Measurements from ENCODE around the gene IBSP.

IBSP gene, protein sequence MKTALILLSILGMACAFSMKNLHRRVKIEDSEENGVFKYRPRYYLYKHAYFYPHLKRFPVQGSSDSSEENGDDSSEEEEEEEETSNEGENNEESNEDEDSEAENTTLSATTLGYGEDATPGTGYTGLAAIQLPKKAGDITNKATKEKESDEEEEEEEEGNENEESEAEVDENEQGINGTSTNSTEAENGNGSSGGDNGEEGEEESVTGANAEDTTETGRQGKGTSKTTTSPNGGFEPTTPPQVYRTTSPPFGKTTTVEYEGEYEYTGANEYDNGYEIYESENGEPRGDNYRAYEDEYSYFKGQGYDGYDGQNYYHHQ

DNA sequence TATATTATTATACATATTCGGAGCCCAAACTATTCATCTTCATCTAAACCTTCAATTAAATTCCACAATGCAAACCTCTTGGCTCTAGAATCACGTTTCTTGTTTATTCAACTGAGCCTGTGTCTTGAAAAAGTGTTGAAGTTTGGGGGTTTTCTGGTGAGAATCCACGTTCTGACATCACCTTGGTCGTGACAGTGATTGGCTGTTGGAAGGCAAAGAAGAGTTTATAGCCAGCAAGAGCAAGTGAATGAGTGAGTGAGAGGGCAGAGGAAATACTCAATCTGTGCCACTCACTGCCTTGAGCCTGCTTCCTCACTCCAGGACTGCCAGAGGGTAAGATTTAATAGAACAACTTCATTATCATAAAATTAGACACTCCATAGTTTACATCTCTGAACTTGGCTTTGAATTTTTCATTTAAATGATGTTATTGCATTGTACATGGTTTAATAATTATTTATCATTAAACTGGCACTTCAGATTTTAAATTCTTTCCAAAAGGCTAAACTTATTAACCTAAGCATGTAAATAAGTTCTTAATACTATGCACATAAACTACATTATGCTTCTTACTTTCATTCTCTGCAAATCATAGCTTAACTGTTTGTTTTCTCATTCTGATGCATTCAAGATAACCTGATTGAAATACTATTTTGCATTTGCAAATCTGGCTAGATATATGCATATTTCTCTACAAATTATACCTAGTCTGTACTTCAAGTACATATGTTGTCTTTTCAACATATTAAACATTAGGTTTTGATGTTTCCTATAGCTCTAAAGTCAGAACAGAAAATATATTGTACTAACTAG, at the start of gene IBSP:
TSS of gene IBSP (plus strand) at position 254 of the 813 bp plus-strand sequence. CDS start 2,808 bp downstream, outside the sequence.
- no peaks in the 10 kb centered on the region for H3K36me3 ChIP-seq (ENCODE audit: control insufficient read depth in 2 of 2, insufficient read depth in 2 of 2, low read length in 2 of 2)
- H3K4me1 ChIP-seq (ENCODE audit: control insufficient read depth in 2 of 2, insufficient read depth in 2 of 2, low read length in 2 of 2) = no peaks in the 10 kb centered on the region
- H3K4me3 ChIP-seq (ENCODE audit: low read length in 2 of 2) = no peak within 1 kb of the TSS
- no peaks in the 10 kb centered on the region for H3K9me3 ChIP-seq (ENCODE audit: control insufficient read depth in 2 of 2, low read length in 2 of 2)
- no peak within 1 kb of the TSS for H3K27ac ChIP-seq (ENCODE audit: low read depth in 2 of 2, low read length in 2 of 2)
- H3K27me3 ChIP-seq (ENCODE audit: control insufficient read depth in 2 of 2, insufficient read depth in 2 of 2, low read length in 2 of 2) = no peaks in the 10 kb centered on the region
- H3K9ac ChIP-seq (ENCODE audit: low read depth in 1 of 2, low read length in 2 of 2) = no peak within 1 kb of the TSS

DNA sequence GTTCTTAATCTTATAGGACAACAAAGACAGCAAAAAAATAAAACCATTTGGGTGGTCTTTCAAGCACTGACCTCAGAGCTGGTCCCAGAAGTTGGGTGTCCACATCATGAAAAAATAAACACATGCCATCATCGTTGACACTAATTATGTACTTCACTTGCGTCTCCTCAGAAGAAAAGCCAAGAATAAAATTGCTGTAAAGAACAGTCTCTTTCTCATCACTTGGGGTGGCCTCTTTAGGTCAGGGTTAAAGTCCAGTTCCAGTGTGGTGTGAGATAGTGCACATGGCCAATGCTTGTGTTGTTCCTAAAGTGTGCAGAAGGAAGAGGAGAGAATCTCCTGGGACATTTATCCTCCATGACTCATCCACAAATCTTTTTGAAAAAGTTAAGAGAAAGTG, 49.5 kb upstream of the IBSP start:
- H3K27ac ChIP-seq (ENCODE audit: low read depth in 2 of 2, low read length in 2 of 2) = no peak overlapping the region

DNA sequence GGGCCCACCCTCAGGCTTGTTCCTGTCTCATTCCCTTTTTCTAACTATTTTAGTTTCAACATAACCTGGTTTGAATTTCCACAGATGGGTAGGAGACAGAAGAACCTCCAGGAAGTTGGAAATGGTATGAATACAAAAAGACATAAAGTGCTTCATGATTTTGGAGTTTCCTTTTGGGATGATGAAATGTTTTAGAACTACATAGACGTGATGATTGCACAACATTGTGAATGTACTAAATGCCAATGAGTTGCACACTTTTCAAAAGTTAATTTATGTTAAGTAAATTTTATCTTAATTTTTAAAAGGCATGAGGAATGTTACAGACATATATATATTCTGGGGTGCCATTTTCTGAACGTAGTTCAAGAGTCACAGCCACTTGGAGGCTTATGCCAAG, 41.1 kb upstream of the IBSP start:
- H3K36me3 ChIP-seq (ENCODE audit: control insufficient read depth in 2 of 2, insufficient read depth in 2 of 2, low read length in 2 of 2) = no peaks in the 10 kb centered on the region
- H3K4me3 ChIP-seq (ENCODE audit: low read length in 2 of 2) = no peak overlapping the region
- no peaks in the 10 kb centered on the region for H3K27me3 ChIP-seq (ENCODE audit: control insufficient read depth in 2 of 2, insufficient read depth in 2 of 2, low read length in 2 of 2)
- H3K4me1 ChIP-seq (ENCODE audit: control insufficient read depth in 2 of 2, insufficient read depth in 2 of 2, low read length in 2 of 2) = no peaks in the 10 kb centered on the region
- no peak overlapping the region for H3K27ac ChIP-seq (ENCODE audit: low read depth in 2 of 2, low read length in 2 of 2)
- H3K9me3 ChIP-seq (ENCODE audit: control insufficient read depth in 2 of 2, low read length in 2 of 2) = no peaks in the 10 kb centered on the region
- H3K9ac ChIP-seq (ENCODE audit: low read depth in 1 of 2, low read length in 2 of 2) = no peak overlapping the region

More for the DNA sequence above, 49.5 kb upstream of the IBSP start:
- Histone ChIP-seq H3K27me3 (ENCODE audit: control insufficient read depth in 2 of 2, insufficient read depth in 2 of 2, low read length in 2 of 2) (no peaks in the 10 kb centered on the region), H3K4me1 (ENCODE audit: control insufficient read depth in 2 of 2, insufficient read depth in 2 of 2, low read length in 2 of 2) (no peaks in the 10 kb centered on the region), H3K4me3 (ENCODE audit: low read length in 2 of 2) (no peak overlapping the region), H3K9me3 (ENCODE audit: control insufficient read depth in 2 of 2, low read length in 2 of 2) (no peaks in the 10 kb centered on the region), H3K36me3 (ENCODE audit: control insufficient read depth in 2 of 2, insufficient read depth in 2 of 2, low read length in 2 of 2) (no peaks in the 10 kb centered on the region), H3K9ac (ENCODE audit: low read depth in 1 of 2, low read length in 2 of 2) (no peak overlapping the region)

DNA sequence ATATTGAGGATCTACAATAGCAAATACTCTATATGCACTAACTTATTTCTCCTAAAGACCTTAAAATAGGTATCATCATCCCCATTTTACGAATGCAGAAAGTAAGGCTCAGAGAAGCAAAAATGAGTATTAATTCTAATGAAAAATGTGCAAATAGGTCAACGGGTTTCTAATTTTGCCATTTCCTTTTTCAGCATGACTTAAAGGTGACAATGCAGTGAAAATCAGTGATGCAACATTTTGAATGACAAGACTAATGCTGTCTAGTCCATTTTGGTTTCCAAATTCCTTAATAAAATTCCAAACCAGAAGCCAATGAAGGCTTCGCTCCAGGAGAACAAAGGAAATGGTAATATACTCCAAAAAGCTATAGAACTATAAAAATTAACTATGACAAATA, 37.0 kb upstream of the IBSP start:
- H3K27ac ChIP-seq (ENCODE audit: low read depth in 2 of 2, low read length in 2 of 2) = no peak overlapping the region
- no peak overlapping the region for H3K4me3 ChIP-seq (ENCODE audit: low read length in 2 of 2)
- H3K9me3 ChIP-seq (ENCODE audit: control insufficient read depth in 2 of 2, low read length in 2 of 2) = no peaks in the 10 kb centered on the region
- H3K4me1 ChIP-seq (ENCODE audit: control insufficient read depth in 2 of 2, insufficient read depth in 2 of 2, low read length in 2 of 2) = no peaks in the 10 kb centered on the region
- H3K27me3 ChIP-seq (ENCODE audit: control insufficient read depth in 2 of 2, insufficient read depth in 2 of 2, low read length in 2 of 2) = no peaks in the 10 kb centered on the region
- H3K36me3 ChIP-seq (ENCODE audit: control insufficient read depth in 2 of 2, insufficient read depth in 2 of 2, low read length in 2 of 2) = no peaks in the 10 kb centered on the region
- no peak overlapping the region for H3K9ac ChIP-seq (ENCODE audit: low read depth in 1 of 2, low read length in 2 of 2)

DNA sequence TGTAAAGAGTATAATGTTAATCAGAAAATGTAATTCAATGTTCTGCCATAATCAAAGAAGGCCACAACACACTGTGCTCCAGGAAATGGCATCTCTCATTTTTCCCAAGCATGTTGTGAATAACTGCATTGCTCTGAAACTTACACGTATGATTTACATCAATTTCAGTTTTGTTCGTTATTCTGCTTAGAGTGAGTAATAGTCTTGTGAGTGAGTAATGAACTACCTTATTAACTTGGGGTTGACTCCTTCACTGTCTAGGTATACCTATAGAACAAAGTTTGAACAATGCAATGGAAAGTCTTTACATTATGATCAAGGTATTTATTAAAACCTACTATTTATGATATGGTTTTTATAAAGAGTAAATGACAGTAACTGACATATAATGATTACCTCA, 17.8 kb upstream of the IBSP start:
- Histone ChIP-seq H3K9ac (ENCODE audit: low read depth in 1 of 2, low read length in 2 of 2) (no peak overlapping the region), H3K4me1 (ENCODE audit: control insufficient read depth in 2 of 2, insufficient read depth in 2 of 2, low read length in 2 of 2) (no peaks in the 10 kb centered on the region), H3K27ac (ENCODE audit: low read depth in 2 of 2, low read length in 2 of 2) (no peak overlapping the region)

DNA sequence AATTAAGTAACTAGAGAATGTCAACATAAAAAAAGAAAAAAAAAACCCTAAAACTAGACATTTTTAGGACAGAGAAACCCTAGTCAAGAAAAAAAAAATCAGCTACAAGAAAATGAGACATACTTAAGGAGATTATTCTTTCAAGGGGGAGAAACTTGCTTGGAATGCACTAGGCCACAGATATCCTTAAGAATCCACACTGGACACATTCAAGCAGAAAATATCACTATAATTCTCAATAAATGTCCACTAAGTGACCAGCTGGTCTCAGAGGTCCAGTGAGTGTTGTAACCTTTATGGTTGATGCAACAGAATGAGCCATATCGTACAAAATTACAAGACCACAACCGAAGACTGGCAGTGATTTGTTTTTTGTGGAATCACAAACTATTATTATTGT, 15.6 kb upstream of the IBSP start:
- Histone ChIP-seq H3K36me3 (ENCODE audit: control insufficient read depth in 2 of 2, insufficient read depth in 2 of 2, low read length in 2 of 2) (no peaks in the 10 kb centered on the region), H3K9ac (ENCODE audit: low read depth in 1 of 2, low read length in 2 of 2) (no peak overlapping the region), H3K9me3 (ENCODE audit: control insufficient read depth in 2 of 2, low read length in 2 of 2) (no peaks in the 10 kb centered on the region), H3K4me1 (ENCODE audit: control insufficient read depth in 2 of 2, insufficient read depth in 2 of 2, low read length in 2 of 2) (no peaks in the 10 kb centered on the region), H3K4me3 (ENCODE audit: low read length in 2 of 2) (no peak overlapping the region), H3K27ac (ENCODE audit: low read depth in 2 of 2, low read length in 2 of 2) (no peak overlapping the region), H3K27me3 (ENCODE audit: control insufficient read depth in 2 of 2, insufficient read depth in 2 of 2, low read length in 2 of 2) (no peaks in the 10 kb centered on the region)

More for the DNA sequence above, 17.8 kb upstream of the IBSP start:
- H3K36me3 ChIP-seq (ENCODE audit: control insufficient read depth in 2 of 2, insufficient read depth in 2 of 2, low read length in 2 of 2) = no peaks in the 10 kb centered on the region
- no peaks in the 10 kb centered on the region for H3K9me3 ChIP-seq (ENCODE audit: control insufficient read depth in 2 of 2, low read length in 2 of 2)
- no peaks in the 10 kb centered on the region for H3K27me3 ChIP-seq (ENCODE audit: control insufficient read depth in 2 of 2, insufficient read depth in 2 of 2, low read length in 2 of 2)
- no peak overlapping the region for H3K4me3 ChIP-seq (ENCODE audit: low read length in 2 of 2)

DNA sequence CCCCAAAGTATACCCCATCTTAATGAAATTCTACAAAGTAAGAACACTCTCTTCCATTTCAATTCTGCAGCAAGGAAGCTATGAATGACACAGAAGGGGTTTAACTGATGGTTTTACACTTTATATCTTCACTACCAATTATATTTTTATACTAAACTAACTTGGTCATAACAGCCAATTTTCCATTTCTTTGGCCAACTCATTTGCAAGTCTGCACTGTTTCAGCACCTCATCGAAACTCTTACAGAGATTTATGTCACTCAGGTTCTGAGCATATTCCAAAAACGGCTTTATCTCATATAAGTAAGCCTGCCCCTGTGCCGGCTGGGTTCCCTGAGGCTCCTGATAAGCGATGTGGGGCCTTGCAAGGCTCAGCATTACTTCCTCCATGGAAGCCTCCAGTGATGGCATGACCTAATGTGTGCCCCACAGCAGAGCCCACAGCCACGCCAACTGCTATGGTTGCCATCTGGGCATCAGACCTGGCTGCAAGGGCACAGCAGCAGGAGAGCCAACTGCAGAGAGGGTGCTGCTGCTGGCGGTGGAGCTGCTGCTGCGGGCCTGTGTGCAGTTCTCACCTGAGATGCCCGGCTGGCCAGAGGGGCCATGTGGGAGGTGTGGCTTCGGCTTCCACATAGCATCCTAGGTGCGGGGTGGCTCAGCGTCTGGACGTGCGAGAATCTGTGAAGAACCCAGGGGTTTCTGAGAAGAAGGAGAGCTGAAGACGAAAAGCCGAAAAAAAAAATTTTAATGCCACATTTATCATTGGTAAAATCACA, 13.4 kb upstream of the IBSP start:
- Histone ChIP-seq H3K4me1 (ENCODE audit: control insufficient read depth in 2 of 2, insufficient read depth in 2 of 2, low read length in 2 of 2) (no peaks in the 10 kb centered on the region), H3K36me3 (ENCODE audit: control insufficient read depth in 2 of 2, insufficient read depth in 2 of 2, low read length in 2 of 2) (no peaks in the 10 kb centered on the region), H3K9me3 (ENCODE audit: control insufficient read depth in 2 of 2, low read length in 2 of 2) (no peaks in the 10 kb centered on the region), H3K27me3 (ENCODE audit: control insufficient read depth in 2 of 2, insufficient read depth in 2 of 2, low read length in 2 of 2) (no peaks in the 10 kb centered on the region), H3K9ac (ENCODE audit: low read depth in 1 of 2, low read length in 2 of 2) (no peak overlapping the region), H3K4me3 (ENCODE audit: low read length in 2 of 2) (no peak overlapping the region), H3K27ac (ENCODE audit: low read depth in 2 of 2, low read length in 2 of 2) (no peak overlapping the region)

DNA sequence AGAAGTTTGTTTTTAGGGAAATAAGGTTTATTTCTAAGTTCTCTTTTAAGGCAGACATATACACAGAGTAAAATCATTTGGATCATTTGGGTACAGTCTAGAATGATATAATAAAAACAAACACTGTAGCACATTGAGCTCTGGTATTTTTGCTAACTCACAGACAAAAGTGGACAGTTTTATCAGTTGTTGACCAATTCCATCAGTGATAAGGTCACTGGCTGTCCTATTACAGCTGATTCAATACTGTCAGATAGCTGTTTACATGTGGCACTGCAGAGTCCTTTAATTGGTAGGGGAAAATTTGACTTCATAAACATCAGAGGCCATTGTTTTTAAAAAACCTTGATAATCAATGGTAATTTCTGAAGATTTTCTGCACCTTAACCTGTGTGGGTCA, 3.5 kb downstream of the IBSP start:
- Histone ChIP-seq H3K27me3 (ENCODE audit: control insufficient read depth in 2 of 2, insufficient read depth in 2 of 2, low read length in 2 of 2) (no peaks in the 10 kb centered on the region), H3K9ac (ENCODE audit: low read depth in 1 of 2, low read length in 2 of 2) (no peak overlapping the region), H3K36me3 (ENCODE audit: control insufficient read depth in 2 of 2, insufficient read depth in 2 of 2, low read length in 2 of 2) (no peaks in the 10 kb centered on the region), H3K27ac (ENCODE audit: low read depth in 2 of 2, low read length in 2 of 2) (no peak overlapping the region), H3K9me3 (ENCODE audit: control insufficient read depth in 2 of 2, low read length in 2 of 2) (no peaks in the 10 kb centered on the region), H3K4me3 (ENCODE audit: low read length in 2 of 2) (no peak overlapping the region), H3K4me1 (ENCODE audit: control insufficient read depth in 2 of 2, insufficient read depth in 2 of 2, low read length in 2 of 2) (no peaks in the 10 kb centered on the region)

DNA sequence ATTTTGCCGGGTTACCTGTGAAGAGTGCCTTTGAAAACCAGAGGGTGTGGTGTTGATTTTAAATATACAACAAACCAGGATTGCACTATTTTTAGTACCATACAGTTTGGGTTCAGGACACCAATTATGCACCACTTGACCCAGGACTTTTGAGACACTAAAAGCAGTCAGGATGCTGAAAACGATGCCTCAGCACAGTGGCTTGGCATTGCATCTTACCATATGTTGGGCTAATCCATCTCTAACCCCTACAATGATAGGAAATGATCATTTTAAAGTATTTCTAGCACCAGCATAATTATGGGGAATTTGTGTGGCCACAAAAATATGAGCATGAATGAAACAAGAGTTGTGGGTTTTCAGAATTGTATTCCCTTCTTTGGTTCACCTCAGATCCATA, 4.1 kb downstream of the IBSP start:
- H3K27me3 ChIP-seq (ENCODE audit: control insufficient read depth in 2 of 2, insufficient read depth in 2 of 2, low read length in 2 of 2) = no peaks in the 10 kb centered on the region
- H3K4me1 ChIP-seq (ENCODE audit: control insufficient read depth in 2 of 2, insufficient read depth in 2 of 2, low read length in 2 of 2) = no peaks in the 10 kb centered on the region
- H3K9ac ChIP-seq (ENCODE audit: low read depth in 1 of 2, low read length in 2 of 2) = no peak overlapping the region
- no peaks in the 10 kb centered on the region for H3K36me3 ChIP-seq (ENCODE audit: control insufficient read depth in 2 of 2, insufficient read depth in 2 of 2, low read length in 2 of 2)
- H3K4me3 ChIP-seq (ENCODE audit: low read length in 2 of 2) = no peak overlapping the region
- H3K9me3 ChIP-seq (ENCODE audit: control insufficient read depth in 2 of 2, low read length in 2 of 2) = no peaks in the 10 kb centered on the region
- H3K27ac ChIP-seq (ENCODE audit: low read depth in 2 of 2, low read length in 2 of 2) = no peak overlapping the region

DNA sequence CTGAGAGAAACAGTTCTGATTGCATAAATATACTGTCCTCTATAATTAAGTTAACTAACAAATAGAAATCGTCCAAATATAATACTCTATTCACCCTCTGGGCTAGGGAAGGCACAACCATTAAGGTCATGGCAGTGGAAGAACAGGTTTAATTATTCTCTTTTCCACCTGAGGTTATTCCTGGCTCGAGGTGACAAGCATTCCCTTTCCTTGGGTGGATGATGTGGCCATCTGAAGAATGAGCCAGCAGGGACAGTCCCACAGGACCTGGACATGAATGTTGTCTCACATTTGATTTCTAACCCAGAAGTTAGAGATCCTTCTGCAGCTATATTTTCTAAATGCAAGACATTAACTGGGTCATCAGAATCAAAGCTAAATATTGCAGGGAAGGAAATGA, 5.5 kb downstream of the IBSP start:
- Histone ChIP-seq H3K27ac (ENCODE audit: low read depth in 2 of 2, low read length in 2 of 2) (no peak overlapping the region), H3K9me3 (ENCODE audit: control insufficient read depth in 2 of 2, low read length in 2 of 2) (no peaks in the 10 kb centered on the region), H3K9ac (ENCODE audit: low read depth in 1 of 2, low read length in 2 of 2) (no peak overlapping the region), H3K4me3 (ENCODE audit: low read length in 2 of 2) (no peak overlapping the region), H3K27me3 (ENCODE audit: control insufficient read depth in 2 of 2, insufficient read depth in 2 of 2, low read length in 2 of 2) (no peaks in the 10 kb centered on the region), H3K4me1 (ENCODE audit: control insufficient read depth in 2 of 2, insufficient read depth in 2 of 2, low read length in 2 of 2) (no peaks in the 10 kb centered on the region), H3K36me3 (ENCODE audit: control insufficient read depth in 2 of 2, insufficient read depth in 2 of 2, low read length in 2 of 2) (no peaks in the 10 kb centered on the region)
